CD4-positive, alpha-beta T cell (primary cell): ENCODE measurements around the gene BCAS1. TPM values are rescaled to one million over a fixed set of nuclear protein-coding genes. Genes with fewer than 3 reads are reported as not detected.

Experiments used
- ATAC-seq: fragments of 200-7000 bp; cut with Tn5 transposase; one replicate; pipeline ENCODE4 v1.10.0; 2022; ENCODE audit warnings: mild to moderate bottlenecking; ENCODE audit not compliant: poor library complexity
- CTCF ChIA-PET: fragments of 350-600 bp; sonication (Branson Sonifier 250); formaldehyde crosslinking; loops from one replicate; lab custom pipeline; 2021; ENCODE audit warnings: antibody characterized with exemption, inconsistent platforms; lab: Charles Lee
- POLR2A ChIA-PET: fragments of 350-600 bp; sonication (Branson Sonifier 250); formaldehyde crosslinking; loops from one replicate; lab custom pipeline; 2021; ENCODE audit warnings: antibody characterized with exemption, inconsistent platforms; lab: Charles Lee
- DNase-seq, 14 experiments: peaks; one replicate each; pipeline ENCODE4 v3.0.0-alpha.2; 2013 to 2020; ENCODE audit warnings: mixed read lengths in 2 of 14
- H3K27ac ChIP-seq, 2 donors: one replicate each; pipeline versions ENCODE4 v1.5.1 to v1.7.0; 2013; ENCODE audit warnings: low read length in 2 of 2, low read depth in 1 of 2, mild to moderate bottlenecking in 1 of 2
- H3K27me3 ChIP-seq, 2 experiments: 1 replicate in 1 of 2; 2 replicates in 1 of 2; pipeline versions ENCODE4 v1.6.1 to v1.7.0; 2013; ENCODE audit warnings: low read length in 2 of 2, control low read depth in 1 of 2, mild to moderate bottlenecking in 1 of 2, moderate library complexity in 1 of 2; ENCODE audit not compliant: insufficient read depth in 2 of 2, control insufficient read depth in 1 of 2
- H3K36me3 ChIP-seq: one replicate; pipeline ENCODE4 v1.6.1; 2013; ENCODE audit warnings: low read length, control low read depth; ENCODE audit not compliant: insufficient read depth
- H3K4me1 ChIP-seq: one replicate; pipeline ENCODE4 v1.6.1; 2013; ENCODE audit warnings: low read length, control low read depth; ENCODE audit not compliant: insufficient read depth
- H3K4me3 ChIP-seq: one replicate; pipeline ENCODE4 v1.5.1; 2013; ENCODE audit warnings: mild to moderate bottlenecking, low read length, moderate library complexity
- H3K9me3 ChIP-seq, 2 experiments: 1 replicate in 1 of 2; 2 replicates in 1 of 2; pipeline versions ENCODE4 v1.6.1 to v1.7.0; 2013; ENCODE audit warnings: low read length in 2 of 2, mild to moderate bottlenecking in 2 of 2, control low read depth in 1 of 2, moderate library complexity in 1 of 2; ENCODE audit not compliant: control insufficient read depth in 1 of 2, insufficient read depth in 1 of 2
- H3K27ac Mint-ChIP-seq: one replicate; pipeline ENCODE4 v1.8.0; 2020; ENCODE audit warnings: mixed read lengths
- H3K27me3 Mint-ChIP-seq: one replicate; pipeline ENCODE4 v1.8.0; 2021; ENCODE audit warnings: mixed read lengths
- H3K36me3 Mint-ChIP-seq: one replicate; pipeline ENCODE4 v1.8.0; 2021; ENCODE audit warnings: low read depth, mixed read lengths
- H3K4me1 Mint-ChIP-seq: one replicate; pipeline ENCODE4 v1.8.0; 2021; ENCODE audit warnings: low read depth, mixed read lengths
- H3K4me3 Mint-ChIP-seq: one replicate; pipeline ENCODE4 v1.8.0; 2020; ENCODE audit warnings: mild to moderate bottlenecking, mixed read lengths
- H3K9me3 Mint-ChIP-seq: one replicate; pipeline ENCODE4 v1.8.0; 2020; ENCODE audit warnings: mixed read lengths
- CTCF ChIP-seq: fragments of 200-600 bp; IDR thresholded peaks from one replicate; pipeline ENCODE4 v1.8.0; 2022; ENCODE audit warnings: antibody characterized with exemption, mild to moderate bottlenecking
- intact Hi-C, 2 experiments: fragments of 100-400 bp; cut with DNase I in 1 of 2; cut with micrococcal nuclease in 1 of 2; formaldehyde crosslinking; loops; one replicate each; pipeline versions ENCODE4 v1.15.1 to v1.9.0; 2023 to 2025; cut with DNase I, micrococcal nuclease
- total RNA-seq, 174 experiments: library from RNA in 2 of 174; stranded (reverse) in 2 of 174; gene quantifications; one replicate each; pipeline ENCODE4 v1.2.3 and lab custom pipeline; 2021 to 2026

Gene BCAS1
- total RNA-seq, 2 experiments from 2014 or later, result 0.20 to 0.27 TPM

- intact Hi-C loops, result no loop called here
- DNase-seq, result no peak
- Histone ChIP-seq H3K4me1 (no peaks in the 10 kb centered on the region), H3K27ac (no peak overlapping the region), H3K27me3 (peaks cover 0 to 7% of the 10 kb centered on the region in 2 experiments), H3K36me3 (no peaks in the 10 kb centered on the region), H3K4me3 (no peak overlapping the region), H3K9me3 (peaks cover 0 to 5% of the 10 kb centered on the region in 2 experiments)
- Mint-ChIP-seq H3K4me3 (no peak overlapping the region), H3K4me1 (no peaks in the 10 kb centered on the region), H3K27ac (no peak overlapping the region), H3K27me3 (peaks cover 25% of the 10 kb centered on the region), H3K9me3 (peaks cover 2% of the 10 kb centered on the region), H3K36me3 (no peaks in the 10 kb centered on the region)
- ChIA-PET POLR2A (no interaction called here), CTCF (no interaction called here)
- TF ChIP-seq CTCF, result no peak
- no peak for ATAC-seq
Observed at GRCh38 chr20:54048891-54049545, 21.4 kb downstream of the BCAS1 start.

GRCh38 chr20:54048481-54048880 is 21.9 kb downstream of the BCAS1 start:
- no peak overlapping the region for H3K4me3 ChIP-seq
- H3K9me3 ChIP-seq, result peaks cover 0 to 5% of the 10 kb centered on the region in 2 experiments
- peaks cover 0 to 7% of the 10 kb centered on the region in 2 experiments for H3K27me3 ChIP-seq
- ATAC-seq (no peak), DNase-seq (no peak)
- Mint-ChIP-seq H3K36me3 (no peaks in the 10 kb centered on the region), H3K27me3 (peaks cover 25% of the 10 kb centered on the region), H3K4me1 (no peaks in the 10 kb centered on the region), H3K27ac (no peak overlapping the region), H3K4me3 (no peak overlapping the region), H3K9me3 (peaks cover 2% of the 10 kb centered on the region)
- CTCF ChIA-PET, result no interaction called here
- intact Hi-C loops, result no loop called here
- no peaks in the 10 kb centered on the region for H3K4me1 ChIP-seq
- POLR2A ChIA-PET, result no interaction called here
- no peaks in the 10 kb centered on the region for H3K36me3 ChIP-seq
- H3K27ac ChIP-seq, result no peak overlapping the region
- TF ChIP-seq CTCF, result no peak

- H3K27ac ChIP-seq, result no peak overlapping the region
- DNase-seq, result no peak
- H3K36me3 Mint-ChIP-seq, result no peaks in the 10 kb centered on the region
- peaks cover 2% of the 10 kb centered on the region for H3K9me3 Mint-ChIP-seq
- no peak overlapping the region for H3K4me3 Mint-ChIP-seq
- H3K27me3 Mint-ChIP-seq, result peaks cover 25% of the 10 kb centered on the region
- peaks cover 0 to 7% of the 10 kb centered on the region in 2 experiments for H3K27me3 ChIP-seq
- H3K4me1 ChIP-seq, result no peaks in the 10 kb centered on the region
- TF ChIP-seq CTCF, result no peak
- H3K4me3 ChIP-seq, result no peak overlapping the region
- POLR2A ChIA-PET, result no interaction called here
- CTCF ChIA-PET, result no interaction called here
- no peak for ATAC-seq
- intact Hi-C loops, result no loop called here
- no peaks in the 10 kb centered on the region for H3K4me1 Mint-ChIP-seq
- H3K9me3 ChIP-seq, result peaks cover 0 to 5% of the 10 kb centered on the region in 2 experiments
- H3K27ac Mint-ChIP-seq, result no peak overlapping the region
- no peaks in the 10 kb centered on the region for H3K36me3 ChIP-seq
Observed at GRCh38 chr20:54047720-54048119, 22.7 kb downstream of the BCAS1 start.
